ENCODE results near the gene HNRNPL.

Gene HNRNPL

DNA sequence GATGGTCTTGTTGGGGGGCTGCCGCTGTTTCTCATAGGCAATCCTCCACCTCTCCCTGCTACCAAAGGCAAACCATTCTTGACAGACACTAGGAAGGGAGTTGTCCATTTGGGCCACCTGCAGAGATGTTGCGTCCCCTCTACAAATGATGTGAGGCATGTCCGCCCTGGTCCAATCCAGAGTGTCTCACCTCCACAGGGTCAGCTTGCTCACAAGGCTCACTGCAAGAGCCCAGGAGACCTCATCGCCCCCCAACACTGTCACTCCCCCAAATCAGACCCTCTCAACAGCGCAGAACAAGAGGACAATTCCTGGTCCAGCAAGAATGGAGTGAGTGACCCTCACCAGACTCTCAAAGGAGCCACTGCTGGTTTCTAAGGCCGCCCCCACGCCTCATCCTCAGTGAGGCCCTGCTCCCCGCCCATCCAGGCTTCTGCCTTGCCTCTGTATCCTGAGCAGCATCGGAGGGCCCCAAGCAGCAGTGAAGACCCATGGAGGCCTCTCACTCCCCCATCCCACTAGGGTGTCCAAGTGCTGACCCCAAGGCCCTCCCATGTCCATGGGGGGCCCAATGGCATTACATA is 6.5 kb downstream of the HNRNPL start:
- H3K4me3 Mint-ChIP-seq, result peak overlapping the region; percentile 74
- H3K36me3 Mint-ChIP-seq (ENCODE audit: low read depth), result peaks cover 100% of the 10 kb centered on the region
- H3K27ac Mint-ChIP-seq, result peak overlapping the region; percentile 100
- peaks cover 92% of the 10 kb centered on the region for H3K4me1 Mint-ChIP-seq (ENCODE audit: low read depth)
- no peak for DNase-seq
- no peaks in the 10 kb centered on the region for H3K27me3 Mint-ChIP-seq
- no peaks in the 10 kb centered on the region for H3K9me3 Mint-ChIP-seq

DNA sequence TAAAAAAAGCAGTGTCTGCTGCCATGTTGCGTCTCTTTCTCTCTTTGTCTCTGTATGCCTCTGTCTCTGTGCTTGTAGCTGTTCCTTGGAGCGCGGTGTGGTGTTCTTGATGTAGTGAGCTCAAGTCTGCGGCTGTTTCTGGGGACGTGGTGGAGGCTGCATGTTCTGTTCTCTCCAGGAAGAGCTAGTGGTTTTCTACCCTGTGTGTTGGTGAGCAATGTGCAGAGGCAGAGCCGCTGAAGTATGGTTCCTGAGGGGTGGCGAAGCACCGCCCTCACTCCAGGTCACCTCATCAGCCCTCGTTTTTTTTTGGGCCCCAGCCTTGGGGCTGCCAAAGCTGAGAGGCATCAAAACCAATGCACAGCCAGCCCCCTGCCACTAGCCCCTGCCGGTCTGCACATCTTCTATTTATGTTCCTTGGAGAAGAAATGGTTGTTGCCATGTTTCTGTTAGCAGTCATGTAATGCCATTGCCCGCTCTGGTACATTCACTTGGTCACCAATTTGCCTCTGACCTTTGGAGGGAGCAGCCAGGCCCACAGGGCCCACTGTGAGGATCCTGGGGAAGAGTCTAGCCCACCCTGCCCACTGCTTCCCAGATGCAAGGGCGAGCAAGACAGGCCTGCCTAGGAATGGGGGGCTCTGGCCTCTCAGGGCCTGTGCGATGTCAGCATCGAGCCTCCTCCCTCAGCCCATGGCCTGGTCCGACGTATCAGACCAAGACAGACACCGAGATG is 7.2 kb downstream of the HNRNPL start:
- Mint-ChIP-seq H3K4me1 (ENCODE audit: low read depth) (peaks cover 94% of the 10 kb centered on the region), H3K9me3 (no peaks in the 10 kb centered on the region), H3K36me3 (ENCODE audit: low read depth) (peaks cover 100% of the 10 kb centered on the region), H3K4me3 (peak overlapping the region; percentile 74), H3K27ac (peak overlapping the region; percentile 100), H3K27me3 (no peaks in the 10 kb centered on the region)
- peak; percentile 66 for DNase-seq

DNA sequence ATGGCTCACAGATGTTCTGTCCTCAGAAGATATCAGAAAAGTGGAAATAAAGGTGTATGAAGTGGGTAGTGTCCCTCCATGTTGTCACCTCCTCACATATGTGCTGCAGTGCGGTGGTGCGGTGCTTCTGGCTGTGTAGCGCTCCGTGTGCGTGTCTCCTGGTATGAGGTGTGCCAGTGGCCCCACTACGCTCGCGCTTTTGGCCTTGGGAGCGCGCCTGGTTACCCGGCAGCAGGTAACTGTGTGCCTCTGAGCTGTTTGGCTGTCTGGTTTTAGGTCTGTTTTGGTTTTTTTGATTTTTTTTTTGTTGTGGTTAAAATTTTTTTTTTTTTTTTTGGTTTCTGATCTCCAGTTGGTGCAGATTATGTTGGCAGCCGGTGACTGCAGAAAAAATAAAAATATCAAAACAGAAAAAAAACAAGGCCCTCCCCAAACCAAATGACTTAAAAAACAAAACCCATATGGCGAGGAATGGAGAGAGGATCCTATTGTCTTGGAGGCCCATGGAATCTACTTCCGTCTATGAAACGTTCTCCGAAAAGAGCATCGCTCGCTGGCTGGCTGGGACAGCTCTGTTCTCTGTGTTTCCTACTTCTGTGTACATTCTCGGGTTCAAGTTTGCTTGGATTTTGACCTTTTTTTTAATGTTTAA is 7.9 kb downstream of the HNRNPL start:
- H3K9me3 Mint-ChIP-seq, result no peaks in the 10 kb centered on the region
- peak overlapping the region; percentile 74 for H3K4me3 Mint-ChIP-seq
- peaks cover 100% of the 10 kb centered on the region for H3K36me3 Mint-ChIP-seq (ENCODE audit: low read depth)
- peaks cover 93% of the 10 kb centered on the region for H3K4me1 Mint-ChIP-seq (ENCODE audit: low read depth)
- no peaks in the 10 kb centered on the region for H3K27me3 Mint-ChIP-seq
- peak overlapping the region; percentile 100 for H3K27ac Mint-ChIP-seq
- DNase-seq, result no peak

DNA sequence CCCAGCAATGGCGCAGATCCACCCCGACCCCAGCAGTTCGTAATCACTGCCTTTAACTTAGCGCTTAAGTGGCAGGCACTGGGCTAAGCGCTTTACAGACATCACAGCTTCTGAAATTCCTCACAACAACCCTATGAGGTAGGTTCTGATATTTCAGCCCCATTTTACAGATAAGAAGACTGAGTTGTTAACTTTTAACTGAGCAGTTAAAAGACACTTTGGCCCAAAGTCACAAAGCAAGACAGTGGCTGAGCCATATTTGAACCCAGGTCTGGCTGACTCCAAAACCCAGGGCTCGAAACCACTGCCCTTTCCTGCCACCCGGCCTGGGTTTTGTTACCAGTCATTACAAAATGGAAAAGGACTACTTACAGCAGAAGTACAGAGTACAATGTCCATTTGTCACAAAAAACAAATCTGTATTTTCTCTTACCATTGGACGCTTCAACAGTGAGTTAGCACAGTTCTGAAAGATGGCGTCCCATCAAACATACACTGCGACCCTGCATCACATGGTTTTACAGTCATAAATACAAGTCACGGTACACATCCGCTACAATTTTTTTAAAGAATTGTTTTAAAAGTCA is 8.5 kb downstream of the HNRNPL start:
- Mint-ChIP-seq H3K4me1 (ENCODE audit: low read depth) (peaks cover 90% of the 10 kb centered on the region), H3K27ac (peak overlapping the region; percentile 100), H3K27me3 (no peaks in the 10 kb centered on the region), H3K9me3 (no peaks in the 10 kb centered on the region), H3K4me3 (peak overlapping the region; percentile 74), H3K36me3 (ENCODE audit: low read depth) (peaks cover 100% of the 10 kb centered on the region)
- no peak for DNase-seq

- Mint-ChIP-seq H3K4me3 (peak overlapping the region; percentile 30), H3K27ac (peak overlapping the region; percentile 100), H3K36me3 (ENCODE audit: low read depth) (peaks cover 100% of the 10 kb centered on the region), H3K4me1 (ENCODE audit: low read depth) (peaks cover 83% of the 10 kb centered on the region), H3K9me3 (no peaks in the 10 kb centered on the region), H3K27me3 (no peaks in the 10 kb centered on the region)
- no peak for DNase-seq
Measured at GRCh38 chr19:38840583-38840968, 9.2 kb downstream of the HNRNPL start.

- peak overlapping the region; percentile 21 for H3K4me3 Mint-ChIP-seq
- H3K36me3 Mint-ChIP-seq (ENCODE audit: low read depth), result peaks cover 100% of the 10 kb centered on the region
- peak overlapping the region; percentile 100 for H3K27ac Mint-ChIP-seq
- DNase-seq, result no peak
- peaks cover 80% of the 10 kb centered on the region for H3K4me1 Mint-ChIP-seq (ENCODE audit: low read depth)
- H3K9me3 Mint-ChIP-seq, result no peaks in the 10 kb centered on the region
- no peaks in the 10 kb centered on the region for H3K27me3 Mint-ChIP-seq
Measured at GRCh38 chr19:38839816-38840582, 9.8 kb downstream of the HNRNPL start.

GRCh38 chr19:38838986-38839761 is 10.6 kb downstream of the HNRNPL start:
- DNase-seq, result no peak
- Mint-ChIP-seq H3K27ac (peak overlapping the region; percentile 94), H3K27me3 (no peaks in the 10 kb centered on the region), H3K9me3 (no peaks in the 10 kb centered on the region), H3K4me1 (ENCODE audit: low read depth) (peaks cover 73% of the 10 kb centered on the region), H3K4me3 (peak overlapping the region; percentile 35), H3K36me3 (ENCODE audit: low read depth) (peaks cover 96% of the 10 kb centered on the region)

DNA sequence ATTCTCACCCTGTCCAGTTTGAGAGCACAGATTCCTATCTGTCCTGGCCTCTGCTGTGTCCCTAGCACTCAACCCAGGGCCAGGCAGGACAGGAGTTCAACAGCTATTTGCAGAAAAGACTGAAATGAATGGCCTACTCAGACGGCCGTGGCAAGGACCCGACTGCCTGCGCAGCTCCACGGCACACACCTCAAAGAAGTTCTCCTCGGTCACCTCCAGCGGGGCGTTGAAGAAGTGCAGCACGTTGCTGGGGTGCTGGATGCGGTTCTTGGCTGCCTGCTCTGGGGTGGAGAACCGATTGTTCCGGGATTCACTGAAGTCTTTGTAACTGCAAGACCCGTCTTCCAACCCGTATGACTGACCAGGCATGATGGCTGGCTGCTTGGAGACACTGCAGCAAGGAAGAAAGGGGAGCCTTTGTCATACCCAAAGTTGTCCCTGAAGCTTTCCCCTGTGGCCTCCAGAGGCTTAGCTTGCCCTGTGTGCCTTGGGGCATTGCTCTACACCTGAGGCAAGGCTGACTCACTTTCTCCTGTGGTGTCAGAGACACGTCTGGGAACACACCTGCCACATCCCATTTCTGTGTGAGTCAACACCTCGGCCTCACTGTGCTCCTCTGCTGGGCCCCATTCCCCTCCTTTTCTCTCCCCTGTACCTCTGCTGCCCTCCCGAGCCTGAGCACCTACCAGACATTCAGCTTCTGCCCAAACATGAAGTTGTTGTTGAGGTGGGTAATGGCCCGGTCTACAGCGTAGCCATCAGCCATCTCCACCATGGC is 11.4 kb downstream of the HNRNPL start:
- peak overlapping the region; percentile 35 for H3K4me3 Mint-ChIP-seq
- H3K4me1 Mint-ChIP-seq (ENCODE audit: low read depth), result peaks cover 65% of the 10 kb centered on the region
- H3K9me3 Mint-ChIP-seq, result no peaks in the 10 kb centered on the region
- no peaks in the 10 kb centered on the region for H3K27me3 Mint-ChIP-seq
- DNase-seq, result peak; percentile 71
- peaks cover 88% of the 10 kb centered on the region for H3K36me3 Mint-ChIP-seq (ENCODE audit: low read depth)
- H3K27ac Mint-ChIP-seq, result peak overlapping the region; percentile 94

- no peak for DNase-seq
- Mint-ChIP-seq H3K4me3 (no peak overlapping the region), H3K9me3 (no peaks in the 10 kb centered on the region), H3K27ac (peak overlapping the region; percentile 94), H3K27me3 (no peaks in the 10 kb centered on the region), H3K36me3 (ENCODE audit: low read depth) (peaks cover 81% of the 10 kb centered on the region), H3K4me1 (ENCODE audit: low read depth) (peaks cover 58% of the 10 kb centered on the region)
Measured at GRCh38 chr19:38837656-38838121, 12.1 kb downstream of the HNRNPL start.

GRCh38 chr19:38836983-38837626 is 12.7 kb downstream of the HNRNPL start:
- Mint-ChIP-seq H3K4me1 (ENCODE audit: low read depth) (peaks cover 56% of the 10 kb centered on the region), H3K9me3 (no peaks in the 10 kb centered on the region), H3K27ac (peak overlapping the region; percentile 94), H3K27me3 (no peaks in the 10 kb centered on the region), H3K4me3 (no peak overlapping the region), H3K36me3 (ENCODE audit: low read depth) (peaks cover 75% of the 10 kb centered on the region)
- DNase-seq, result no peak

DNA sequence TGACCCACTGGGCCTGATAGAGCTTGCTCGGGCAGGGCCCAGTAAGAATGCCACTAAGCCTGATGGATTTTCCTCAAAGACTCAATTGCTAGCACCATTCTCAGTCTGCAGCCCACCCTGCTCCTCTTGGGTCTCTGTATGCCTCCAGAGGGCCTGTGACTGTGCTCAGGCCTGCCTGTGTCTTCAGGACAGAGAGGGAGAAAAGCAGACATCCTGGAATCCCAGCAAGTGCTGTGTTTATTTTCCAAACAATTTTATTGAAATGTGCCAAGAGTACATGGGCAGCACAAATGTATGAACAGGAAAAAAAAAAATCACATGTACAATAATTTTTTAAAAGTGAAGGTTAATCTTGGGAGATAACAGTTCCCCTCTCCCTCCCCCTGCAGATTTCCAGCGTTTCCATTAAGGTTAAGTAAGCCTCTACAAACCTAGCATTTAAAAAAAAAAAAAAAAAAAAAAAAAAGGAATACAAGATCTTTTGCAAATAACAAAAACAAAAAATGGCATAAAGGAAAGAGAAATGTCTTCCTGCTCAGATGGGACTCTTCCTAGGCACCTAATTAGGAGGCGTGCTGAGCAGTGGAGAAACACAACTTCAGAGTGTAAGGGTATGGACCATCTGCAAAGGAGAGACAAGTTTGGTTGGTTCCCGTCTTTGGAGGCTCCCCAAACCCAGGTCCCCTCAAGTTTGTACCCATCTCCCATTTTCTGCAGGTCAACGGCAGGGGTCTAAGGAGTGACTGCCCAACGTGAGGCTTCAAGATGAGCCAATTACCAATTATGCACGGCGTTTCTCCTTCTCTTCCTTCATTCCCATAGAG is 13.4 kb downstream of the HNRNPL start:
- H3K27me3 Mint-ChIP-seq, result no peaks in the 10 kb centered on the region
- no peaks in the 10 kb centered on the region for H3K9me3 Mint-ChIP-seq
- H3K4me1 Mint-ChIP-seq (ENCODE audit: low read depth), result peaks cover 52% of the 10 kb centered on the region
- H3K27ac Mint-ChIP-seq, result peak overlapping the region; percentile 94
- no peak overlapping the region for H3K4me3 Mint-ChIP-seq
- peaks cover 73% of the 10 kb centered on the region for H3K36me3 Mint-ChIP-seq (ENCODE audit: low read depth)
- no peak for DNase-seq

DNA sequence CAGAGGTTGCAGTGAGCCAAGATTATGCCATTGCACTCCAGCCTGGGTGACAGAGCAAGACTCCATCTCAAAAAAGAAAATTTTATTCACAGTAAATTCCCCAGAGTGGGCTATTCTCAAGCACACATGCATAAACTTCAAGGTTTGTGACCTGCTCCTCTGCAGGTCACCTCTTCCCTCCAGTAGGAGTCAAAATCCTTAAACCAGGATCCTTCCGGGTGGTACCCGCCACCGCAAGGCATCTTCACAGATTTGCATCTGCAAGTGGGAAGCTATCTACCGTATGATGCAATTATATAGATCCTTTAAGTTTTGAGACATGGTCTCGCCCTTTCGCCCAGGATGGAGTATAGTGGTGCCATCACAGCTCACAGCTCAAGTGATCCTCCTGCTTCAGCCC is 15.2 kb downstream of the HNRNPL start:
- Mint-ChIP-seq H3K4me1 (ENCODE audit: low read depth) (peaks cover 50% of the 10 kb centered on the region), H3K27me3 (no peaks in the 10 kb centered on the region), H3K9me3 (no peaks in the 10 kb centered on the region), H3K27ac (peak overlapping the region; percentile 60), H3K36me3 (ENCODE audit: low read depth) (peaks cover 71% of the 10 kb centered on the region), H3K4me3 (no peak overlapping the region)
- DNase-seq, result no peak

Measured in activated T-cell treated with anti-CD3 and anti-CD28 coated beads, Interleukin-2, amount 50 U/mL, for 24 hours (primary cell).